Central memory CD8-positive, alpha-beta T cell (primary cell): ENCODE measurements around the gene TMEM248.
A peak's percentile ranks its signal among the peaks of the same experiment; 100 is the strongest.
"Not testable (repeated sequence)": the region's sequence is repeated elsewhere in the genome, so short reads cannot be mapped to it uniquely, and the experiment has no call there.

ENCODE experiments used
- ATAC-seq: fragments of 150-1000 bp; cut with Tn5 transposase; replicated peaks from 2 replicates; pipeline ENCODE4 v1.10.0; 2022; ENCODE audit warnings: mild to moderate bottlenecking, moderate FRiP score, moderate number of reproducible peaks; ENCODE audit not compliant: poor library complexity, severe bottlenecking; ENCODE audit errors: extremely low read depth
- DNase-seq, 2 donors: peaks; one replicate each; pipeline ENCODE4 v3.0.0; 2021; ENCODE audit warnings: low spot score in 2 of 2
- H3K27ac Mint-ChIP-seq: one replicate; pipeline ENCODE4 v1.8.0; 2022; ENCODE audit warnings: low read depth, mild to moderate bottlenecking, moderate library complexity, mixed read lengths
- H3K27me3 Mint-ChIP-seq: one replicate; pipeline ENCODE4 v1.8.0; 2022; ENCODE audit warnings: mixed read lengths
- H3K36me3 Mint-ChIP-seq: one replicate; pipeline ENCODE4 v1.8.0; 2022; ENCODE audit warnings: mild to moderate bottlenecking, moderate library complexity, mixed read lengths; ENCODE audit not compliant: insufficient read depth
- H3K4me1 Mint-ChIP-seq: one replicate; pipeline ENCODE4 v1.8.0; 2022; ENCODE audit warnings: mixed read lengths
- H3K4me3 Mint-ChIP-seq: one replicate; pipeline ENCODE4 v1.8.0; 2022; ENCODE audit warnings: mild to moderate bottlenecking, moderate library complexity, mixed read lengths
- H3K9me3 Mint-ChIP-seq: one replicate; pipeline ENCODE4 v1.8.0; 2022; ENCODE audit warnings: mixed read lengths

The TMEM248 gene

DNA sequence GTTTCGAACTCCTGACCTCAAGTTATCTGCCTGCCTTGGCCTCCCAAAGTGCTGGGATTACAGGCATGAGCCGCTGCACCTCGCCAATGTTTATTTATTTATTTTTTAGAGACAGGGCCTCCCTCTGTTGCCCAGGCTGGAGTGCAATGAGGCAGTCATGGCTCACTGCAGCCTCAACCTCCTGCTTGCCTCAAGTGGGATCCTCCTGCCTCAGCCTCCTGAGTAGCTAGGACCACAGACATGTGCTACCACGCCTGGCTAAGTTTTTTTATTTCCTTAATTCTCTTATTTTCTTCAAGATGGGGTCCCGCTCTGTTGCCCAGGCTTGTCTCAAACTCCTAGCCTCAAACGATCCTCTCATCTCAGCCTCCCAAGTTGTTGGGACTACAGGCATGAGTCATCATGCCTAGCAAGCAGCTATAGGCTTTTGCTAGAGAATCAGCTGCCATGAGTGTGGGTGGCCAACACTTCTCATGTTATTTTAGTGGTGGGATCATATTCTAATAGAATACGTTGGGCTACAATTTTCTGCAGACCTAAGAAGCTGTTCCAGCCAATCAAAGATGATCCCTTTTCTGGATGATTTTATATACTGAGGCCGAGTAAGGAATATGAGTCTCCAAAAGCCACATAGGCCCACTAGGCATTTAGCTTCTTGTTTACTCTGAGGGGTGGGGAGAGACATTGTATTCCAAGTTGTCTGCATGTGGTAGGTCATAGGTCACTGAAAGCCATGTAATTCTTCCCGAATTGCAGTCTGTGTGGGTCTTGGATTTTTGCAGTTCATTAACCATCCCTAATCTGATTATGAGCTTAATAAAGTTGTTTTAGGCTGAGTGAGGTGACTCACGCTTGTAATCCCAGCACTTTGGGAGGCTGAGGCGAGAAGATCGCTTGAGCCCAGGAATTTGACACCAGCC, 7.6 kb upstream of the TMEM248 start:
- H3K4me1 Mint-ChIP-seq = no peaks in the 10 kb centered on the region
- no peak overlapping the region for H3K27ac Mint-ChIP-seq
- no peaks in the 10 kb centered on the region for H3K9me3 Mint-ChIP-seq
- no peaks in the 10 kb centered on the region for H3K27me3 Mint-ChIP-seq
- H3K4me3 Mint-ChIP-seq = no peak overlapping the region
- DNase-seq (no peak), ATAC-seq (no peak)
- H3K36me3 Mint-ChIP-seq = no peaks in the 10 kb centered on the region

DNA sequence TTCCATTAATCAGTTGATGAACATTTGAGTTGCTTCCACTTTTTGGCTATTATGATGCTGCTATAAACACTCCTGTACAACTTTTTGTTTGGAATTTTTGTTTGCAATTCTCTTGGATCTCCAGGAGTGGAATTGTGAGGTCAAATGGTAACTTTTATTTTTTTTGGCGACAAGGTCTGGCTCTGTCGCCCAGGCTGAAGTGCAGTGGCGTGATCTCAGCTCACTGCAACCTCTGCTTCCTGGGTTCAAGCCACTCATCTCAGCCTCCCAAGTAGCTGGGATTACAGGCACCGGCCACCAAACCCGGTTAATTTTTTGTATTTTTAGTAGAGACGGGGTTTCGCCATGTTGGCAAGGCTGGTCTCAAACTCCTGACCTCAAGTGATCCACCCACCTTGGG, 3.1 kb upstream of the TMEM248 start:
- not testable (repeated sequence) for H3K4me3 Mint-ChIP-seq, H3K9me3 Mint-ChIP-seq

DNA sequence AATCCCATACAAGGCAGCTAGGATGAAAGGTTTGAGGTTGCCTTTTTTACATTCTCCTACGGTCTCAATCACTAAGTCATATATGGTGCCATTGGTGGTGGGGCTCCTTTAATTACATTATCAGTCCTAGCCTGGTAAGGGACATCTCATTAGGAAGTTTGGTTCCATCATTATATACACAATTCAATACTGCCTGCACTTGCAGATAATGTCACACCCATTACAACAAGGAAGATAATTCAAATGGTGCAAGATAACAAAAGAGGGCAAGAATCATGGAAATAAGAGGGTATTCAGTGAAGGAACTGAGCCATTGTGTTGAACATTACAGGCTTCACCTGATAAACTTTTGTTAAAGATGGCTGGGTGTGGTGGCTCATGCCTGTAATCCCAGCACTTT, 1.7 kb upstream of the TMEM248 start:
- peaks cover 18% of the 10 kb centered on the region for H3K36me3 Mint-ChIP-seq
- DNase-seq (no peak), ATAC-seq (no peak)
- peak overlapping the region; percentile 26 for H3K4me3 Mint-ChIP-seq
- H3K27ac Mint-ChIP-seq = no peak overlapping the region
- H3K4me1 Mint-ChIP-seq = peaks cover 14% of the 10 kb centered on the region
- H3K9me3 Mint-ChIP-seq = no peaks in the 10 kb centered on the region
- no peaks in the 10 kb centered on the region for H3K27me3 Mint-ChIP-seq

More for the DNA sequence above, 3.1 kb upstream of the TMEM248 start:
- not testable (repeated sequence) for ATAC-seq, DNase-seq, H3K27me3 Mint-ChIP-seq, H3K27ac Mint-ChIP-seq
- H3K4me1 Mint-ChIP-seq = peaks cover 14% of the 10 kb centered on the region
- H3K36me3 Mint-ChIP-seq = peaks cover 16% of the 10 kb centered on the region

DNA sequence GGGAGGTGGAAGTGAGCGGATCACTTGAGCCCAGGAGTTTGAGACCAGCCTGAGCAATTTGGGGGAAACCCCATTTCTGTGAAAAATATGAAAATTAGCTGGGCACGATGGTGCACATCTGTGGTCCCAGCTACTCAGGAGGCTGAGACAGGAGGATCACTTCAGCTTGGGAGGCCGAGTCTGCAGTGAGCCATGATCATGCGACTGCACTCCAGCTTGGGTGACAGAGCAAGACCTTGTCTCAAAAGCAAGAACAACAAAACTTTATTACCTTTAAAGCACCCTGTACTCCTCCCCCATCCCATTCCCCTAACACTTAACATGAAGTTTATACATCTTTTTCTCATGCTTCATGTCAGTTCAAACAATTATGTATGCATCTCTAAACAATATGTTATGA, 1.3 kb upstream of the TMEM248 start:
- H3K27ac Mint-ChIP-seq = no peak overlapping the region
- peaks cover 14% of the 10 kb centered on the region for H3K4me1 Mint-ChIP-seq
- H3K36me3 Mint-ChIP-seq = peaks cover 18% of the 10 kb centered on the region
- DNase-seq (no peak), ATAC-seq (no peak)
- H3K9me3 Mint-ChIP-seq = no peaks in the 10 kb centered on the region
- peak overlapping the region; percentile 26 for H3K4me3 Mint-ChIP-seq
- H3K27me3 Mint-ChIP-seq = no peaks in the 10 kb centered on the region

DNA sequence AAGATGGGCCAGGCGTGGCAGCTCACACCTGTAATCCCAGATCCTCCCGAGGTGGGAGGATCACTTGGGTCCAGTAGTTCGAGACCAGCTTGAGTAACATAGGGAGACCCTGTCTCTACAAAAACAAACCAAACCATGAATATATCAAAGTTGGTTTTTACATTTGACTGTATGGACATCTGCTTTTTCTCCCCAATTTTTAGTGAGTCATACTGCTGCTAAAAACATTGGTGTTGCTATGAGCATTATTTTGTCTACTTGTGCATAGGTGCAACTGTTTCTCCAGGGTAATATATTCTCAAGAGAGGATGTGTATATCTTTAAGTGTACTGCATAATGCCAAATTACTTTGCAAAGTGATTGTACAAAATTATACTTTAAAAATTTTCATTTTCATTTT, 769 bp upstream of the TMEM248 start:
- H3K27ac Mint-ChIP-seq = peak overlapping the region; percentile 79

DNA sequence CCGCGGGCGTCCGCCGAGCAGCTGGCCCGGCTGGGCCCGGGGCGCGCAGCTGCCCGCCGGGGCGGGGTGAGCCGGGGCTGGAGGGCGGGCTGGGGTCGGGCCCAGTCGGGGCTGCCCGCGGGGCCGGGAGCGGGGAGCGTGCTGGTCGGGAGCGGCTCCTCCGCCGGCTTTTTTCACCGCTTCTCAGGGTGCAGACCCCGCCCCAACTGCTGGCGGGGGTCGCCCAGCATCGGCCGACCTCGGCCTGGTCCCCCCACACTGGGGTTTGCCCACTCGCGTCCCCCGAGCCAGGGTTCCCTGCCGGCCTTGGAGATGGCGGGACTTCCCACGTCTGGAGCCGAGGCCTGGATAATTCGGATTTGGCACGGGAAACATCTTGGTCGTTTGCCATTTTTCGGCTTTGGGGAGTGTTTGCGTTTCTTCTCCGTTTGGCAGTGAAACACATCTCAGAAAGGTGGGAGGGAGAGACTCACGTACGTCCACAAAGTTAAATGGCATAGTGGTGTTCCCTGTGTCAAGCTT, 432 bp downstream of the TMEM248 start:
- H3K27ac Mint-ChIP-seq = peak overlapping the region; percentile 79
- DNase-seq (no peak), ATAC-seq (no peak)
- peaks cover 26% of the 10 kb centered on the region for H3K36me3 Mint-ChIP-seq
- no peaks in the 10 kb centered on the region for H3K9me3 Mint-ChIP-seq
- H3K27me3 Mint-ChIP-seq = no peaks in the 10 kb centered on the region
- peak overlapping the region; percentile 85 for H3K4me3 Mint-ChIP-seq
- peaks cover 21% of the 10 kb centered on the region for H3K4me1 Mint-ChIP-seq

More for the DNA sequence above, 769 bp upstream of the TMEM248 start:
- H3K27me3 Mint-ChIP-seq = no peaks in the 10 kb centered on the region
- H3K4me1 Mint-ChIP-seq = peaks cover 17% of the 10 kb centered on the region
- H3K36me3 Mint-ChIP-seq = peaks cover 20% of the 10 kb centered on the region
- H3K4me3 Mint-ChIP-seq = peak overlapping the region; percentile 85
- no peaks in the 10 kb centered on the region for H3K9me3 Mint-ChIP-seq
- ATAC-seq (no peak), DNase-seq (no peak)

DNA sequence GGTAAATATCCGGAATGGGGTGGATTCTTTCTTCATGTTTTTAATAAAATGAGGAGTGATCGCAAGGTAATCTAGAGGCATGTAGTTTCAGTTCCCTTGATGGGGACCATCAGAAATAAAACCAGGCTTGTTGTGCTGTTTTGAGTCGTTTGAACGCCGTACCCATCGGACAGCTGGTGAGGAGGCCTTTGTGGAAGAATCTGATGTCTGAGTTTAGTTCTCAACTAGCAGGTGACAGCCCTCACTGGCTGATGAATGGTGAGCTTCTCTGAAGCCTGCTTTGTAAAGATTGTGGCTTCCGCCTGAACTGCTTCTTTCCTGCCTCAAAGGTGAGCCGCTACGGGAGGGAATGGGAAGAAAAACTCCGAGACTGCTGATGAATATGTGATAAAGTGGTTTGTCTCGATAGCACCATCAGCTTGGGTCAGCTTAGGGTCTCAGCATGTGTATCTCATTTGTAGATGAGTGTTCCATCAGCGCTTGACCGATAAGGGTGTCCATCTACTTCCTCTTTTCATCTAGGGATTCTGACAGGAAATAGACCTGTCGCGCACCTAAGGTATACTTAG, 977 bp downstream of the TMEM248 start:
- ATAC-seq = no peak
- Mint-ChIP-seq H3K36me3 (peaks cover 26% of the 10 kb centered on the region), H3K9me3 (no peaks in the 10 kb centered on the region), H3K4me1 (peaks cover 22% of the 10 kb centered on the region), H3K27ac (peak overlapping the region; percentile 79), H3K4me3 (peak overlapping the region; percentile 85), H3K27me3 (no peaks in the 10 kb centered on the region)
- DNase-seq = no peak

DNA sequence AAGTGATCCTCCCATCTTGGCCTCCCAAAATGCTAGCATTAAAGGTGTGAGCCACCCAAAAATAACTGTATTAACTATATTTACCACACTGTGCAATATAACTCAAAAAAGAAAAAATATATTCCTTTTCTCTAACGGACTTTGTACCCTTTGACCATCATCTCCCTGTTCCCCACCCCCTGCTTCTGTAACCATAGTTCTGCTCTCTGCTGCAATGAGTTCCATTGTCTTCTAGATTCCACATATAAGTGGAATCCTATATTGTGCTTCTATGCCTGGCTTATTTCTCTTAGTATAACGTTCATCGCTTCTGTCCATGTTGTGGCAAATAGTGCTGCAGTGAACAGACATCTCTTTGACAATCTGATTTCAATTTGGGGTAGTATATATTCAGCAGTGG, 4.2 kb downstream of the TMEM248 start:
- Mint-ChIP-seq H3K4me3 (no peak overlapping the region), H3K27me3 (no peaks in the 10 kb centered on the region), H3K36me3 (peaks cover 32% of the 10 kb centered on the region), H3K4me1 (peaks cover 55% of the 10 kb centered on the region), H3K9me3 (no peaks in the 10 kb centered on the region), H3K27ac (no peak overlapping the region)
- ATAC-seq (no peak), DNase-seq (no peak)

DNA sequence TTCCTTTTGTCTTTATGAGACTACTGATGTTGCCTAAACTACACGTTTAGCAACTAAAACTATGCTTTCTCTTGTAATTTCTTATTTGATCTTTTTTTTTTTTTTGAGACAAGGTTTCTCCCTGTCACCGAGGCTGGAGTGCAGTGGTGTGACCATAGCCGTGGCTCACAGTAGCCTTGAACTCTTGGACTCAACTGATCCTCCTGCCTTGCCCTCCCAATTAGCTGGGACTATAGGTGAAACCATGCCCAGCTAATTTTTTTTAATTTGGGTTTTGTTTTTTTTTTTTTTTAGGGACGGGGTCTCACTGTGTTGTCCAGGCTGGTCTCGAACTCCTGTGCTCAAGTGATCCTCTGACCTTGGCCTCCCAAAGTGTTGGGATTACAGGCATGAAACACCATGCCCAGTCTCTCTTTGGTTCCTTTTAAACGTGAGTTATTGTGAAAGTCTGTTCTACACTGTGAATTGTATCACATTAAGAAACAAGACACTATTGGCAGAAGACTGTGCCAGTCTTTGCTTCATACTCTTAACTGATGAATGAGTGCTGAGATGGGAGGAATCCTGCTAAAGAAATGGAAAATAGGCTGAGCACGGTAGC, 6.4 kb downstream of the TMEM248 start:
- no peak for ATAC-seq
- Mint-ChIP-seq H3K27ac (peak overlapping the region; percentile 57), H3K4me1 (peaks cover 53% of the 10 kb centered on the region), H3K4me3 (no peak overlapping the region), H3K27me3 (no peaks in the 10 kb centered on the region), H3K36me3 (peaks cover 17% of the 10 kb centered on the region), H3K9me3 (no peaks in the 10 kb centered on the region)
- no peak for DNase-seq

DNA sequence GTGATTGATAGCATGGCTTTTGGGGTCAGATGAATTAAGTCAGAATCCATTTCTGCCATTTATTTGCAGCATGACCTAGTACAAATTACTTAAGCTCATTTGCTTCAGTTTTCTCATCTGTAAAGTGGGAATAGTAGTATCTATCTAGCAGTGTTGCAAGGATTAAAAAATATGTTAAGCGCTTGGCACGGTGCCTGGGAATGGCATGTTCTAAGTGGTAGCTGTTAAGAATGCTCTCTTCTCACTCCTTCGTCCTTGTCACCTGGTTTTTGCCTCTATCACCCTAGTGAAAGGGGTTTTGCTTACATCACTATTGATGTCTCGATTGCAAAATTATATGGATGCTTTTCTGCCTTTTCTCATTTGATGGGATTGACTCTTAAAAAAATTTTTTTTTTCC, 7.4 kb downstream of the TMEM248 start:
- no peaks in the 10 kb centered on the region for H3K9me3 Mint-ChIP-seq
- H3K4me1 Mint-ChIP-seq = peaks cover 58% of the 10 kb centered on the region
- H3K4me3 Mint-ChIP-seq = peak overlapping the region; percentile 38
- H3K27me3 Mint-ChIP-seq = no peaks in the 10 kb centered on the region
- H3K27ac Mint-ChIP-seq = no peak overlapping the region
- ATAC-seq (no peak), DNase-seq (no peak)
- peaks cover 18% of the 10 kb centered on the region for H3K36me3 Mint-ChIP-seq

DNA sequence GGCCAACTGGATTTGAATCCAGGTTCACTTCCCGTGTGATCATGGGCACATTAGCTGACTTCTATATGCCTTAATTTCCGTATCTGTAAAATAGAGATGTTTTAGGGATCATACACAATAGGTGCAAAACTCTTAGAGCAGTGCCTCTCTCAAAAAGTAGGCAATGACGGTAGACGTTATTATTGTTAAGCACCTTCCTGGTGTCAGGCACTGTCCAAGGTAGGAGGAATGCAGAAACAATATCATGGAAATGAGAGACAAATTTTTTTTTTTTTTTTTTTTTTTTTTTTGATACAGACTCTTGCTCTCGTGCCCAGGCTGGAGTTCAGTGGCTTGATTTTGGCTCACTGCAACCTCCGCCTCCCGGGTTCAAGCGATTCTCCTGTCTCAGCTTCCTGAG, 8.1 kb downstream of the TMEM248 start:
- Mint-ChIP-seq H3K4me1 (peaks cover 63% of the 10 kb centered on the region), H3K36me3 (peaks cover 20% of the 10 kb centered on the region), H3K27ac (peak overlapping the region; percentile 32), H3K9me3 (no peaks in the 10 kb centered on the region), H3K27me3 (no peaks in the 10 kb centered on the region), H3K4me3 (no peak overlapping the region)
- no peak for DNase-seq
- no peak for ATAC-seq

DNA sequence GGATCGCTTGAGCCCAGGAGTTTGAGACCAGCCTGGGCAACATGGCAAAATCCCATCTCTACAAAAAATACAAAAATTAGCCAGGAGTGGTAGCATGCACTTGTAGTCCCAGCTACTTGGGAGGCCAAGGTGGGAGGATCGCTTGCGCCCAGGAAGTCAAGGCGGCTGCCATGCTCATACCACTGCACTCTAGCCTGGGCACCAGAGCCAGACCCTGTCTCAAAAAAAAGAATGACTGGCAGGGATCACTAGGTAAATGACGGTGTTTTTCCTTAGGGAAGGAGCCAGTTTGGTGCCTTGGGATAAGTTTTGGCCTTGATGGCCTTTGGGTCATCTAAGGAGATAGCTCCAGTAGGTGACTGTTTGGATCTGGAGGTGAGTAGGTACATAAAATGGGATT, 8.9 kb downstream of the TMEM248 start:
- DNase-seq (no peak), ATAC-seq (no peak)
- Mint-ChIP-seq H3K4me1 (peaks cover 69% of the 10 kb centered on the region), H3K27ac (peak overlapping the region; percentile 32), H3K27me3 (no peaks in the 10 kb centered on the region), H3K36me3 (peaks cover 20% of the 10 kb centered on the region), H3K9me3 (no peaks in the 10 kb centered on the region), H3K4me3 (no peak overlapping the region)
